CD14-positive monocyte (primary cell): Measurements from ENCODE around the gene ST6GALNAC2. TPM values are rescaled to one million over a fixed set of nuclear protein-coding genes. Genes with fewer than 3 reads are reported as not detected.

Experiments used
- DNase-seq, 3 donors: peaks; one replicate each; pipeline ENCODE4 v3.0.0-alpha.2; 2011 to 2022
- H2AFZ ChIP-seq: 2 replicates; pipeline ENCODE4 v1.6.0; 2012; ENCODE audit warnings: mild to moderate bottlenecking, low read depth, low read length, inconsistent platforms; ENCODE audit not compliant: insufficient read depth, poor library complexity, severe bottlenecking
- H3K27ac ChIP-seq, 2 donors: 1 replicate in 1 of 2; 2 replicates in 1 of 2; pipeline ENCODE4 v1.5.1; 2012 to 2013; ENCODE audit warnings: low read length in 2 of 2, control low read depth in 1 of 2, inconsistent platforms in 1 of 2, low read depth in 1 of 2, mild to moderate bottlenecking in 1 of 2
- H3K27me3 ChIP-seq, 2 donors: one replicate each; pipeline versions ENCODE4 v1.6.0 to v1.6.1; 2011 to 2013; ENCODE audit warnings: low read length in 2 of 2; ENCODE audit not compliant: control insufficient read depth in 2 of 2, insufficient read depth in 2 of 2
- H3K36me3 ChIP-seq, 2 donors: replicated peaks in 1 of 2; 1 replicate in 1 of 2; 2 replicates in 1 of 2; pipeline versions ENCODE4 v1.5.1 to v1.6.1; 2012 to 2013; ENCODE audit warnings: low read length in 2 of 2, control low read depth in 1 of 2, inconsistent platforms in 1 of 2, mild to moderate bottlenecking in 1 of 2; ENCODE audit not compliant: insufficient read depth in 2 of 2, control insufficient read depth in 1 of 2
- H3K4me1 ChIP-seq, 2 donors: 1 replicate in 1 of 2; 2 replicates in 1 of 2; pipeline versions ENCODE4 v1.5.1 to v1.6.1; 2012 to 2013; ENCODE audit warnings: low read length in 2 of 2, control low read depth in 1 of 2, inconsistent platforms in 1 of 2, mild to moderate bottlenecking in 1 of 2, moderate library complexity in 1 of 2; ENCODE audit not compliant: insufficient read depth in 2 of 2, control insufficient read depth in 1 of 2
- H3K4me2 ChIP-seq: replicated peaks from 2 replicates; pipeline ENCODE3; 2012; ENCODE audit warnings: low read length, moderate library complexity, mild to moderate bottlenecking; ENCODE audit not compliant: poor library complexity, severe bottlenecking; ENCODE audit errors: extremely low read depth
- H3K4me3 ChIP-seq, 3 experiments: fragments of 200-600 bp in 1 of 3; sonication (generic) in 1 of 3; replicated peaks in 1 of 3; 1 replicate in 2 of 3; 2 replicates in 1 of 3; pipeline ENCODE4 v1.5.1; 2011 to 2013; ENCODE audit warnings: low read length in 3 of 3, mild to moderate bottlenecking in 3 of 3, control low read depth in 2 of 3, low read depth in 2 of 3, inconsistent platforms in 1 of 3, moderate library complexity in 1 of 3
- H3K79me2 ChIP-seq: 2 replicates; pipeline ENCODE4 v1.6.0; 2012; ENCODE audit warnings: mild to moderate bottlenecking, control low read depth, inconsistent platforms, low read length, moderate library complexity; ENCODE audit not compliant: insufficient read depth
- H3K9ac ChIP-seq: 2 replicates; pipeline ENCODE4 v1.6.0; 2017; ENCODE audit warnings: low read length, mild to moderate bottlenecking; ENCODE audit not compliant: insufficient read depth, poor library complexity, severe bottlenecking
- H3K9me3 ChIP-seq, 2 donors: replicated peaks in 1 of 2; 1 replicate in 1 of 2; 2 replicates in 1 of 2; pipeline versions ENCODE4 v1.5.1 to v1.6.1; 2012 to 2013; ENCODE audit warnings: low read length in 2 of 2, control low read depth in 1 of 2; ENCODE audit not compliant: control insufficient read depth in 1 of 2, insufficient read depth in 1 of 2
- H4K20me1 ChIP-seq: 2 replicates; pipeline ENCODE4 v1.6.0; 2012; ENCODE audit warnings: mild to moderate bottlenecking, low read length, control low read depth, moderate library complexity; ENCODE audit not compliant: insufficient read depth
- H3K27ac Mint-ChIP-seq, 7 donors: one replicate each; pipeline ENCODE4 v1.8.0; 2020; ENCODE audit warnings: mild to moderate bottlenecking in 7 of 7, mixed read lengths in 7 of 7, moderate library complexity in 6 of 7, inconsistent platforms in 2 of 7
- H3K27me3 Mint-ChIP-seq, 3 donors: one replicate each; pipeline ENCODE4 v1.8.0; 2021 to 2022; ENCODE audit warnings: low read depth in 3 of 3, mild to moderate bottlenecking in 3 of 3, mixed read lengths in 3 of 3, moderate library complexity in 3 of 3, inconsistent platforms in 1 of 3
- H3K36me3 Mint-ChIP-seq, 2 donors: one replicate each; pipeline ENCODE4 v1.8.0; 2020; ENCODE audit warnings: mixed read lengths in 2 of 2, inconsistent platforms in 1 of 2, mild to moderate bottlenecking in 1 of 2
- H3K4me1 Mint-ChIP-seq: one replicate; pipeline ENCODE4 v1.8.0; 2020; ENCODE audit warnings: mild to moderate bottlenecking, mixed read lengths
- H3K4me3 Mint-ChIP-seq, 2 donors: one replicate each; pipeline ENCODE4 v1.8.0; 2020; ENCODE audit warnings: mild to moderate bottlenecking in 2 of 2, mixed read lengths in 2 of 2, moderate library complexity in 1 of 2
- H3K9me3 Mint-ChIP-seq, 7 donors: one replicate each; pipeline ENCODE4 v1.8.0; 2020 to 2022; ENCODE audit warnings: mixed read lengths in 7 of 7, mild to moderate bottlenecking in 6 of 7, moderate library complexity in 6 of 7, inconsistent platforms in 2 of 7
- WGBS: methylation state at CpG from one replicate; pipeline ENCODE4 v1.1.5; 2013; ENCODE audit warnings: missing lambda C conversion rate; ENCODE audit not compliant: insufficient coverage; 5-methylcytosine and 5-hydroxymethylcytosine counted together
- intact Hi-C, 2 donors: fragments of 100-400 bp; cut with micrococcal nuclease; formaldehyde crosslinking; loops; one replicate each; pipeline versions ENCODE4 v1.15.0 to v1.15.1; 2023
- polyA plus RNA-seq, 3 donors: library from polyadenylated mRNA; depleted of rRNA in 1 of 3; unstranded in 2 of 3; stranded (reverse) in 1 of 3; fragments of 300-500 nt in 2 of 3; fragments of >200 nt in 1 of 3; fragmentation: Illumina TruSeq in 2 of 3; gene quantifications; 1 replicate in 2 of 3; 2 replicates in 1 of 3; pipeline ENCODE4 v1.2.3, GENCODE V29; 2012 to 2021
- TF ChIP-seq, protein P1 (sequence below): fragments of 200-600 bp; IDR thresholded peaks from one replicate; pipeline ENCODE4 v1.8.0; 2022; ENCODE audit warnings: antibody characterized with exemption, mild to moderate bottlenecking

The ST6GALNAC2 gene
- polyA plus RNA-seq, 3 donors = 8.3 to 11.8 (median 11.8) TPM

DNA sequence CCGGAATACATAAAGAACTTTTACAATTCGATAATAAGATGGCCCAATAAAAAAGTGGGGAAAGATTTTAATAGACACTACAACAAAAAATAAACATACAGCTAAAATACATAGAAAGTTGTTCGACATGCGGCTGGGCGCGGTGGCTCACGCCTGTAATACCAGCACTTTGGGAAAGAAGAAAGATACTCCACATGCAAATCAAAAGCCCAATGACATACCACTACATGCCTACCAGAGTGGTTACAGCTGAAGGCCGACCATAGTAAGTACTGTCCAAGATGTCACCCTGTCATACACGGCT, 36.5 kb downstream of the ST6GALNAC2 start:
- H2AFZ ChIP-seq = no peak overlapping the region
- Mint-ChIP-seq H3K4me3 (no peak overlapping the region), H3K4me1 (peaks cover 28% of the 10 kb centered on the region), H3K27me3 (peaks cover 11 to 16% (median 12%) of the 10 kb centered on the region in 3 donors), H3K36me3 (peaks cover 0 to 2% of the 10 kb centered on the region in 2 donors), H3K27ac (no peak overlapping the region), H3K9me3 (peaks cover 0 to 2% (median 0%) of the 10 kb centered on the region in 7 donors)
- TF ChIP-seq, protein P1, sequence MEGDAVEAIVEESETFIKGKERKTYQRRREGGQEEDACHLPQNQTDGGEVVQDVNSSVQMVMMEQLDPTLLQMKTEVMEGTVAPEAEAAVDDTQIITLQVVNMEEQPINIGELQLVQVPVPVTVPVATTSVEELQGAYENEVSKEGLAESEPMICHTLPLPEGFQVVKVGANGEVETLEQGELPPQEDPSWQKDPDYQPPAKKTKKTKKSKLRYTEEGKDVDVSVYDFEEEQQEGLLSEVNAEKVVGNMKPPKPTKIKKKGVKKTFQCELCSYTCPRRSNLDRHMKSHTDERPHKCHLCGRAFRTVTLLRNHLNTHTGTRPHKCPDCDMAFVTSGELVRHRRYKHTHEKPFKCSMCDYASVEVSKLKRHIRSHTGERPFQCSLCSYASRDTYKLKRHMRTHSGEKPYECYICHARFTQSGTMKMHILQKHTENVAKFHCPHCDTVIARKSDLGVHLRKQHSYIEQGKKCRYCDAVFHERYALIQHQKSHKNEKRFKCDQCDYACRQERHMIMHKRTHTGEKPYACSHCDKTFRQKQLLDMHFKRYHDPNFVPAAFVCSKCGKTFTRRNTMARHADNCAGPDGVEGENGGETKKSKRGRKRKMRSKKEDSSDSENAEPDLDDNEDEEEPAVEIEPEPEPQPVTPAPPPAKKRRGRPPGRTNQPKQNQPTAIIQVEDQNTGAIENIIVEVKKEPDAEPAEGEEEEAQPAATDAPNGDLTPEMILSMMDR = no peak
- intact Hi-C loops = no loop called here
- no peaks in the 10 kb centered on the region for H4K20me1 ChIP-seq
- DNase-seq = no peak
- H3K9ac ChIP-seq = no peak overlapping the region
- H3K9me3 ChIP-seq = no peaks in the 10 kb centered on the region
- H3K79me2 ChIP-seq = no peaks in the 10 kb centered on the region
- H3K27ac ChIP-seq = no peak overlapping the region
- peaks cover 18 to 23% of the 10 kb centered on the region in 2 donors for H3K4me1 ChIP-seq
- H3K4me2 ChIP-seq = no peak overlapping the region
- H3K4me3 ChIP-seq = no peak overlapping the region
- no peaks in the 10 kb centered on the region for H3K36me3 ChIP-seq
- WGBS = 93% methylated on average over 3 of the region's 9 CpGs
- peaks cover 0 to 14% of the 10 kb centered on the region in 2 donors for H3K27me3 ChIP-seq

DNA sequence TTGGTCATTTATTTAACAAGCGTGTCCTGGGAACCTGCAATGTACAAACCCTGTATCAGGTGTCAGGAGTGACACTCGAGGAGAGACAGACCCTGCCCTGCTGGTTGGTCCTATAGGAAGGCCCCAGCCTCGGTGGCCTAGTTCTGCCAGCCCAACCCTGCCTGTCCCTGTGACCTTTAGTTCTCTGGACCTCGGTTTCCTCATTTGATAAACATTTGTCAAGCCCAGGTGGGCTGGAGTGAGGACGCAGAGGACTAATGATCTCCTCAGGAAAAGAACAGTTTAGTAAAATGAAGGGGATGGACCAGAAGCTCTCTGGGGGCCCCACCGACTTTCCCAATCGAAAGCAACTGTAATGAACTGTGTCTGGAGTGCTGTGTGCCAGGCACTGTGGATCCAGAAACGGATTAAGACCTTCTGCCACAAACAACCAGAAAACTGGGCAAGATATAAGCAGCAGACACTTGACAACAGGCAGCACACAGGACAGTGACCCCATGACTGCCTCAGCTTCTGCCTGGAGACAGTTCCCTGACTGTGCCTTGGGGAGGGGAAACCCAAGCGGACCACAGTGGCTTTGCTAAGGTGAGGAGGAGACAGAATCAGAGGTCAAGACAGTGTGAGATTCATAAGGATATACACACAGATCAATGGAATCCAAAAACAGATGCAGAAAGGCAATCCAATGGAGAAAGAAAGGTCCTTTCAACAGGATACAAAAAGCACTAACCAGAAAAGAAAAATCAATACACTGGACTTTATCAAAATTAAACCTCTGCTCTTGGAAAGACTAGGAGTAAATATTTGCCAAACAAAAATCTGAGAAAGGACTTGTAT, 37.1 kb downstream of the ST6GALNAC2 start:
- Histone ChIP-seq H3K27me3 (peaks cover 0 to 19% of the 10 kb centered on the region in 2 donors), H3K9ac (no peak overlapping the region), H4K20me1 (no peaks in the 10 kb centered on the region), H3K4me2 (no peak overlapping the region), H3K79me2 (no peaks in the 10 kb centered on the region), H3K36me3 (no peaks in the 10 kb centered on the region), H3K27ac (no peak overlapping the region), H2AFZ (no peak overlapping the region), H3K9me3 (no peaks in the 10 kb centered on the region), H3K4me1 (peaks cover 18 to 23% of the 10 kb centered on the region in 2 donors), H3K4me3 (no peak overlapping the region)
- Mint-ChIP-seq H3K27me3 (peaks cover 17 to 22% (median 18%) of the 10 kb centered on the region in 3 donors), H3K36me3 (peaks cover 0 to 2% of the 10 kb centered on the region in 2 donors), H3K4me3 (no peak overlapping the region), H3K27ac (no peak overlapping the region), H3K4me1 (peaks cover 28% of the 10 kb centered on the region), H3K9me3 (peaks cover 0 to 2% (median 0%) of the 10 kb centered on the region in 7 donors)
- intact Hi-C loops = no loop called here
- DNase-seq = no peak
- WGBS = 86% methylated on average over 7 of the region's 9 CpGs
- TF ChIP-seq, protein P1 = no peak
